Hepatocyte (in vitro differentiated cells): Measurements from ENCODE around the gene OTOP2. TPM values are rescaled to one million over a fixed set of nuclear protein-coding genes. Genes with fewer than 3 reads are reported as not detected.

Experiments
- DNase-seq: peaks from one replicate; pipeline ENCODE4 v3.0.0-alpha.2; 2016; ENCODE audit warnings: low spot score
- H2AFZ ChIP-seq: fragments of 200-600 bp; sonication (generic); 2 replicates; pipeline ENCODE4 v1.6.0; 2016; ENCODE audit warnings: antibody characterized with exemption, mild to moderate bottlenecking
- H3K27ac ChIP-seq: fragments of 200-600 bp; sonication (generic); 2 replicates; pipeline ENCODE4 v1.5.1; 2016; ENCODE audit warnings: mild to moderate bottlenecking
- H3K27me3 ChIP-seq: fragments of 200-600 bp; sonication (generic); 2 replicates; pipeline ENCODE4 v1.6.1; 2016
- H3K36me3 ChIP-seq: fragments of 200-600 bp; sonication (generic); replicated peaks from 2 replicates; pipeline ENCODE4 v1.5.1; 2016; ENCODE audit warnings: low read depth; ENCODE audit not compliant: insufficient read depth
- H3K4me1 ChIP-seq: fragments of 200-600 bp; sonication (generic); 2 replicates; pipeline ENCODE4 v1.5.1; 2016; ENCODE audit warnings: mild to moderate bottlenecking, moderate library complexity; ENCODE audit not compliant: insufficient read depth
- H3K4me2 ChIP-seq: fragments of 200-600 bp; sonication (generic); 2 replicates; pipeline ENCODE4 v1.6.0; 2016
- H3K4me3 ChIP-seq: fragments of 200-600 bp; sonication (generic); 2 replicates; pipeline ENCODE4 v1.5.1; 2016; ENCODE audit warnings: mild to moderate bottlenecking
- H3K79me2 ChIP-seq: fragments of 200-600 bp; sonication (generic); 2 replicates; pipeline ENCODE4 v1.6.0; 2017; ENCODE audit warnings: mild to moderate bottlenecking
- H3K9me2 ChIP-seq: fragments of 200-600 bp; sonication (generic); replicated peaks from 2 replicates; pipeline ENCODE4 v1.6.0; 2017; ENCODE audit warnings: mild to moderate bottlenecking; ENCODE audit not compliant: insufficient read depth
- H3K9me3 ChIP-seq: fragments of 200-600 bp; sonication (generic); 2 replicates; pipeline ENCODE4 v1.5.1; 2016; ENCODE audit warnings: low read depth, mild to moderate bottlenecking
- H4K20me1 ChIP-seq: fragments of 200-600 bp; sonication (generic); 2 replicates; pipeline ENCODE4 v1.6.0; 2016; ENCODE audit warnings: mild to moderate bottlenecking; ENCODE audit not compliant: insufficient read depth, poor library complexity, severe bottlenecking
- EZH2 ChIP-seq: fragments of 200-600 bp; sonication (generic); IDR thresholded peaks from 2 replicates; pipeline ENCODE4 v1.6.1; 2016; ENCODE audit warnings: antibody characterized with exemption, mild to moderate bottlenecking, borderline replicate concordance
- EZH2phosphoT487 ChIP-seq: fragments of 200-600 bp; sonication (generic); IDR thresholded peaks from one replicate; pipeline ENCODE4 v1.6.1; 2018; ENCODE audit warnings: antibody characterized with exemption, mild to moderate bottlenecking, low read depth, moderate library complexity; ENCODE audit not compliant: unreplicated experiment, severe bottlenecking
- WGBS: methylation state at CpG from one replicate; pipeline ENCODE4 v1.1.6; 2016; ENCODE audit warnings: low lambda C conversion rate; ENCODE audit errors: missing lambda C conversion rate; 5-methylcytosine and 5-hydroxymethylcytosine counted together
- polyA plus RNA-seq: library from polyadenylated mRNA; unstranded; fragments of >200 nt; fragmentation: Nextera tagmentation; extraction: Ambion mirVana; gene quantifications from 2 replicates; pipeline ENCODE4 v1.2.1, GENCODE V29; 2016
- total RNA-seq: library from RNA; depleted of rRNA; stranded (reverse); fragments of >200 nt; gene quantifications from 2 replicates; pipeline ENCODE4 v1.2.3, GENCODE V29; 2014
- TF ChIP-seq, protein P1 (sequence below): fragments of 200-600 bp; sonication (generic); IDR thresholded peaks from 2 replicates; pipeline ENCODE4 v1.5.1; 2016; ENCODE audit warnings: antibody characterized with exemption, mild to moderate bottlenecking; ENCODE audit not compliant: poor library complexity

Gene OTOP2
- total and polyA plus RNA-seq, 2 experiments from 2014 or later = 0.19 to 1.1 TPM

DNA sequence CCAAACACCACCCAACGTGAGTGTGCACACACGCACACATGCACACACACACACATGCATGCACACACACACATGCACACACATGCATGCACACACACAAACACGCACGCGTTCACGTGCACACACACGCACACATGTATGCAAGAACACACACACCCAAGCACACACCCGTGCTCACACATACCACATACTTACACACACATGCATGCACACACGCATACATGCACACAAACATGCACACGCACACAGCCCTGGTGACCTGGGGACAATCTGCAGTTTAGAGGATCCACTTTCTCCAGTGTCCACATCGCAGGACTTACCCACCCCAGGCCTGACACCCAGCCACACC, 7.2 kb upstream of the OTOP2 start:
- Histone ChIP-seq H3K4me1 (peaks cover 11% of the 10 kb centered on the region), H3K27ac (no peak overlapping the region), H3K36me3 (no peaks in the 10 kb centered on the region), H3K79me2 (no peaks in the 10 kb centered on the region), H3K4me2 (no peak overlapping the region), H4K20me1 (no peaks in the 10 kb centered on the region), H3K9me3 (no peaks in the 10 kb centered on the region), H3K9me2 (no peaks in the 10 kb centered on the region), H2AFZ (no peak overlapping the region), H3K4me3 (no peak overlapping the region), H3K27me3 (no peaks in the 10 kb centered on the region)
- DNase-seq = no peak
- WGBS = 96% methylated on average over 11 of the region's 11 CpGs
- TF ChIP-seq, protein P1, sequence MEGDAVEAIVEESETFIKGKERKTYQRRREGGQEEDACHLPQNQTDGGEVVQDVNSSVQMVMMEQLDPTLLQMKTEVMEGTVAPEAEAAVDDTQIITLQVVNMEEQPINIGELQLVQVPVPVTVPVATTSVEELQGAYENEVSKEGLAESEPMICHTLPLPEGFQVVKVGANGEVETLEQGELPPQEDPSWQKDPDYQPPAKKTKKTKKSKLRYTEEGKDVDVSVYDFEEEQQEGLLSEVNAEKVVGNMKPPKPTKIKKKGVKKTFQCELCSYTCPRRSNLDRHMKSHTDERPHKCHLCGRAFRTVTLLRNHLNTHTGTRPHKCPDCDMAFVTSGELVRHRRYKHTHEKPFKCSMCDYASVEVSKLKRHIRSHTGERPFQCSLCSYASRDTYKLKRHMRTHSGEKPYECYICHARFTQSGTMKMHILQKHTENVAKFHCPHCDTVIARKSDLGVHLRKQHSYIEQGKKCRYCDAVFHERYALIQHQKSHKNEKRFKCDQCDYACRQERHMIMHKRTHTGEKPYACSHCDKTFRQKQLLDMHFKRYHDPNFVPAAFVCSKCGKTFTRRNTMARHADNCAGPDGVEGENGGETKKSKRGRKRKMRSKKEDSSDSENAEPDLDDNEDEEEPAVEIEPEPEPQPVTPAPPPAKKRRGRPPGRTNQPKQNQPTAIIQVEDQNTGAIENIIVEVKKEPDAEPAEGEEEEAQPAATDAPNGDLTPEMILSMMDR = no peak
- no peak for TF ChIP-seq EZH2
- TF ChIP-seq EZH2phosphoT487 = no peak

DNA sequence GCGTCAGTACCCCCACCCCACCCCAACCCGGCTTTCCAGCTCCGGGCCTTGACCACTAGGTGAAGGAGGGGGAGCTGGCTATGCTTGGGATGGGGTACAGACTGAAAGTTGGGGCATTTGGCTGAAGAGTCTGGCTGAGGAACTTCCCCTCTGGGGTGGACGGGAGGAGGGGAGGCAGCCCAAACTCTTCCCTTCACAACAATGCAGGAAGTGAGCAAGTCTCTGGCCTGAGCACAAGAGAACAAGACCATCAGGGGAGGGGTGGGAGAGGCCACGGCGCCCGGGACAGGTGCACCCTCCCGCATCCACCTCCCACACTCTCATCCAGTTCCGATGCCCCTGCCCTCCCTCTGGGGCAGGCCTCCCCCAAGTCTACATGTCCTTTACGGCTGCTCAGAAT, 6.6 kb upstream of the OTOP2 start:
- peaks cover 8% of the 10 kb centered on the region for H3K4me1 ChIP-seq
- no peaks in the 10 kb centered on the region for H4K20me1 ChIP-seq
- no peaks in the 10 kb centered on the region for H3K9me2 ChIP-seq
- no peaks in the 10 kb centered on the region for H3K9me3 ChIP-seq
- no peaks in the 10 kb centered on the region for H3K79me2 ChIP-seq
- no peak overlapping the region for H3K27ac ChIP-seq
- H2AFZ ChIP-seq = no peak overlapping the region
- H3K36me3 ChIP-seq = no peaks in the 10 kb centered on the region
- no peak for TF ChIP-seq EZH2phosphoT487
- TF ChIP-seq, protein P1 = no peak
- H3K27me3 ChIP-seq = peaks cover 3% of the 10 kb centered on the region
- 86% methylated on average over 8 of the region's 10 CpGs for WGBS
- H3K4me3 ChIP-seq = no peak overlapping the region
- H3K4me2 ChIP-seq = no peak overlapping the region
- no peak for DNase-seq

DNA sequence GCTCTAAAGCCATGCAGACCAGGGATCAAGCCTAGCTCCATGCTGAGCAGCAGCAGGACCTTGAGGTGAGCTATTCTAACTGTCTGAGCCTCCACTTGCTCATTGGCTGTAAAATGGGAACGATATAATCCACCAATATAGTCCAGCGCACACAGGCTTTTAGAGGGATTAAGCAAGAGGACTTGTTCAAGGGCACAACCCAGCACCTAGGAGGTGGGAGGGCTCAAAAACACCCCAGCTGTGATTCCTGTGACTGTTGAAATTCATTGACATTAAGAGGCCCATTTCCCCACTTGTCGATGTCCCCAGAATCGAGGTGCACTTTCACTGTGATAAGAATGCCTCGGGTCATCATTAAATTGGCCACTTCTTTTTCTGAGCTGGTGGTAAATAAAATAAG, 5.2 kb upstream of the OTOP2 start:
- no peaks in the 10 kb centered on the region for H3K79me2 ChIP-seq
- H3K4me1 ChIP-seq = peaks cover 19% of the 10 kb centered on the region
- H3K4me2 ChIP-seq = no peak overlapping the region
- no peak overlapping the region for H3K4me3 ChIP-seq
- no peaks in the 10 kb centered on the region for H4K20me1 ChIP-seq
- H3K27ac ChIP-seq = no peak overlapping the region
- DNase-seq = no peak
- TF ChIP-seq EZH2 (no peak), EZH2phosphoT487 (no peak)
- TF ChIP-seq, protein P1 = no peak
- no peaks in the 10 kb centered on the region for H3K9me2 ChIP-seq
- no peaks in the 10 kb centered on the region for H3K36me3 ChIP-seq
- 86% methylated on average over 5 of the region's 5 CpGs for WGBS
- H2AFZ ChIP-seq = no peak overlapping the region
- H3K27me3 ChIP-seq = peaks cover 15% of the 10 kb centered on the region
- H3K9me3 ChIP-seq = no peaks in the 10 kb centered on the region
